GDM1 (cell line): Measurements from ENCODE around the gene SYT8.
A peak's percentile ranks its signal among the peaks of the same experiment; 100 is the strongest.
"Not testable (repeated sequence)": the region's sequence is repeated elsewhere in the genome, so short reads cannot be mapped to it uniquely, and the experiment has no call there.

Experiments
- DNase-seq: peaks from one replicate; lab custom pipeline; 2025; lab: John Stamatoyannopoulos, UW

SYT8 gene

DNA sequence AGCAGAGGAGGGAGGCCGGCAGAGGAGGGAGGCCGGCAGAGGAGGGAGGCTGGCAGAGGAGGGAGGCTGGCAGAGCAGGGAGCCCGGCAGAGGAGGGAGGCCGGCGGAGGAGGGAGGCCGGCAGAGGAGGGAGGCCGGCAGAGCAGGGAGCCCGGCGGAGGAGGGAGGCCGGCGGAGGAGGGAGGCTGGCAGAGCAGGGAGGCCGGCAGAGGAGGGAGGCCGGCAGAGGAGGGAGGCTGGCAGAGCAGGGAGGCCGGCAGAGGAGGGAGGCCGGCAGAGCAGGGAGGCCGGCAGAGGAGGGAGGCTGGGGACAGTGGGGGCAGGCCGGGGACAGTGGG is 39.0 kb downstream of the SYT8 start:
- not testable (repeated sequence) for DNase-seq

DNA sequence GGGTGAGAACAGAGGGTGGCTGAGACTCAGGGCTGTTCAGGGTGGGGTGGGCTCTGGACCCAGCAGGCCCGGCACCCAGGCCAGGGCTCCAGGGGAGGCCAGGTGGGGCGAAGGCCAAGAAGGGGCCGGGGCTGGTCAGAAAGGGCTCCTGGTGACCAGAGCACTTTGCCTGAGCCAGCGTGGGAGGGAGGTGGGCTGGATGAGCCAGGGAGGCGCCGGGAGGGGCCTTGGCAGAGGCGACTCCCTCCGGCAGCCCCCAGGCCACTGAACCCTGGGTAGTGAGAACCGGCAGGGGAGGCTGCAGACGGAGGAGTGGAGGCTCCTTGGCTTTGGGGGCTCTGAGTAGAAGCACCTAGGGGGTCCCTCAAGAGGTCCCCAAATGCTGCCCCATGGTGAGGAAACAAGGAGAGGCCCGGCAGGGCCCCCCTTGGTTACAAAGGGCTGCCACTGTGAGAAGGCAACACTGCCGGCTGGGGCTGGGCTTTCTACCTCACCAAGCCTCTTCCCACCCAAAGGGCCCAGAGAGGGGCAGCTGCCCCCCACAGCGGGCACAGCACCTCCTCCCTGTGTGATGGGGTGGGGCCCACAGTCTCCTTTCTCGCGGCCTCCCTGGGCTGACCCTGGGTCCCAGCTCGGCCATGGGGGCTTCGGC is 39.8 kb downstream of the SYT8 start:
- not testable (repeated sequence) for DNase-seq

DNA sequence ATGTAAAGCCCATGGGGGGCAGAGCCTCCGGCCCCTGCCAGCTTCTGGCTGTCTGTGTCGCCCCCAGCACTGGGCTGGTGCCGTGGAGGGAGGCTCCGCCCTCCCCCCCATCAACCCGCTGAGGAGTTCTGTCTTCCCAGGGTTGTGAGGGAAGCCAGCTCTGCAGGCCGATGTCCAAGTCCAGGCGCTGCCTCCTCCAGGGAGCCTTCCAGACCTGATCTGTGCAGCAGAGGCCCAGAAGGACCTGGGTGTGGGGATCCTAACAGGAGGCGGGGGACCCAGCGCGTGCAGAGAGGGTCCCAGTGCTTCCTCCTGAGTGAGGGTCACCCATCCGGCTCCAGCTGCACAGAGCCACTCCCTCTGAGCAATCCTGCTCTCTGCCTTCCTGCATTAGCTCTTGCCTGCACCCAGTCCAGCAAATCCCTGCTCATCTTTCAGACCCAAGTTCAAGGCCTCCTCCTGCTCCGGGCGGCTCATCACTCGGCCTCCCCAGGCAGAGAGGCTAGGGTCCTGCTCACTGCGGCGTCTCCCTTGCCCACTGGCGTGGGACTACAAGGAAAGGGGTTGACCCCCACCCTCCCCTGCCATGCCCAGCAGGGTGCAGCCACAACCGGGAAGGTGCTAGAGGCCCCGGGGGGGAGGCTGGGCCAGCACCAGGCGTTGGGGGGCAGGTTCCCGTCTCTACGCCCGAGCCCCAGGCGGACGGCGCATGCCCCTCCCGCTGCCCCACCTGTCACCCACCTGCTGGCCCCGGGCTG is 40.5 kb downstream of the SYT8 start:
- no peak for DNase-seq

DNA sequence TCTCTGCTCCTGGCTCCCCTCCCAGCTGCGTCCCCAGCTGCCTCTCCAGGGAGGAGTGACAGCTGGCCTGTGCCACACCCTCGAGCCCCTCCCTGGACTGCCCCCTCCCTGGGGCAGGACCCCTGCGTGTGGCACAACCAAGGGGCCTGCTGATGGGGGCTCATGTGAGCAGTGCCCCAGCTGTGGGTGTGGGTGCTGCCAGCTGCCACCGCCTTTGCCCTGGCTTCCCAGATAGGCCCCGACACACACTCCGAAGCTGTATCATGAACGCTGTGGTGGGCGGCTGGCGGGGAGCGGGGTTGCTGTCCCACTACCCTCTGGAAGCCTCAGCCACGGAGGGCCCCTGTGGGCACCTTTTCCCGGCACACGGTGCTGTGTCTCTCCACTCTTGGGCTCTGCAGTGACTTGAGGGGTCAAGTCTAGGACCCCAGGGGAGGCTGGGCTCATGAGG is 41.1 kb downstream of the SYT8 start:
- DNase-seq: not testable (repeated sequence)

DNA sequence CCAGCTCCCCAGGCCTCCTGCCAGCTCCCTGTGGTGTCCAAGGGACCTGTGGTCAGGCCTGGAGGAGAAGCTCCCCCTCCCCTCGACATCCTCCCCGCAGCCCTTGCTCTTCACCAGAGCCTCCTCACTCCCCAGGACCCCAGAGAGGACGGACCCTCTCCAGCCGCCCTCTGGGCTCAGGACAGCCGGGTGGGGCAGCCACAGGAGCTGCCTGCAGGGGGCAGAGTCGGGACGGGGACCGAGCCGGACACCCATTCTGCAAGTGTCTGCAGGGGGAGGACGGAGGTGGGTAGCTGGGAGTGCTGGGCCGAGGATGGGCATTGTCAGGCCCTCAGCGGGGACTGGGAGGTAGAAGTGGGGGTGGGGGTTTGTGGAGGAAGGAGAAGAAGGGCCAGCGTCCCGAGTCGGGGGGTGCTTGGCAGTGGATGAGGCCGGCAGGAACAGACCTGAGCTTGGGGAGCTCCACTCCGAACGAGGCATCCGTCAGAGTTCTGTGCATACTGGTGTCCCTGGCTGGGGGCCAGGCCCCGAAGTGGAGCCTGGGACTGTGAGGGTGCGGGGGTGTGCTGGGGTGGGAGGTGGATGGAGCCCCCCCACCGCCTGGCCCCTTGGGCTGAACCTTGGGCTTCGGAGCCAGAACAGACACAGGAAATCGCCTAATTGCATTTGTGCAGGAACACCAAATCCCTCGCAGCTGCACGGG is 41.7 kb downstream of the SYT8 start:
- DNase-seq: no peak

DNA sequence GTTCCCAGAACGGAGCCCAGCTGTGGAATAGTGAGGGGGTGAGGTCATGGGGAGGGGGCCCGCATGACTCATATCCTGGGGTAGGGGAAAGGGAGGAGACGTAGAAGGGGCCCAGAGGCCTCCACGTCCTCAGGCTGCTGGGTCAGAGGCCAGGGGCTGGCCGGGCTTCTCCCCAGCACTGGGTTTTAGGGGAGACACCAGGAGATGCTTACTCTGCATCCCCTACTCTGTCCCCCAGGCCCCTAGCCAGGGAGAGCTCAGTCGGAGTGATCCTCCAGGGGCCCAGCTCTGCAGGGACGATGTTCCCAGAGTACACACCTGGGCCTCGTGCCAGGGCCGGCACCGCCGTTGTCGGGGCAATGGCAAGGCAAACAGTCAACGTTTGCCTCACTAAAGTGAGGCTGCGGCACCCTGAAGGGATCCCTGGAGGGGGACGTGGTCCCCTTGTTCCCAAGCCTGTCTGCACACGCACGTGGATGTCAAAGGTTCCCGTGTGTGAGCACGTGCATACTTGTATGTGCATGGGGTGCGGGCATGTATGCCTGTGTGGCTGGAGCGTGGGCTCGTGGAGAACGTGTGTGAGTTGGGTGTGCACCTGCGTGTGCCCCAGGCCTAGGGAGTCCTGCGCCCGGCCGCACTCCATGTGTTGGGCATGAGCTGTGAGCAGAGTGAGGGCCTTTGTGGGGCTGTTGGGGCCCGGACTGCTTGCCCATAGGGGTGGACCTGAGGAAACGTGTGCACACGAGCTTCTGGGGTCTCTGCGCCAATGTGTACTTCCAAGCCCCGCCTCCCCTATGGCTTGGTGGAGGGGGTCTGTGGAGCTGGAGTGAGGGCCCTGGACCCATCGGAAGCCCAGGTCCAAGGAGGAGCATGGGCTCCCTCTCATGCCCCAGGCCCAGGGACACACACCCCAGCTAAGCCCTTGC is 42.7 kb downstream of the SYT8 start:
- no peak for DNase-seq

DNA sequence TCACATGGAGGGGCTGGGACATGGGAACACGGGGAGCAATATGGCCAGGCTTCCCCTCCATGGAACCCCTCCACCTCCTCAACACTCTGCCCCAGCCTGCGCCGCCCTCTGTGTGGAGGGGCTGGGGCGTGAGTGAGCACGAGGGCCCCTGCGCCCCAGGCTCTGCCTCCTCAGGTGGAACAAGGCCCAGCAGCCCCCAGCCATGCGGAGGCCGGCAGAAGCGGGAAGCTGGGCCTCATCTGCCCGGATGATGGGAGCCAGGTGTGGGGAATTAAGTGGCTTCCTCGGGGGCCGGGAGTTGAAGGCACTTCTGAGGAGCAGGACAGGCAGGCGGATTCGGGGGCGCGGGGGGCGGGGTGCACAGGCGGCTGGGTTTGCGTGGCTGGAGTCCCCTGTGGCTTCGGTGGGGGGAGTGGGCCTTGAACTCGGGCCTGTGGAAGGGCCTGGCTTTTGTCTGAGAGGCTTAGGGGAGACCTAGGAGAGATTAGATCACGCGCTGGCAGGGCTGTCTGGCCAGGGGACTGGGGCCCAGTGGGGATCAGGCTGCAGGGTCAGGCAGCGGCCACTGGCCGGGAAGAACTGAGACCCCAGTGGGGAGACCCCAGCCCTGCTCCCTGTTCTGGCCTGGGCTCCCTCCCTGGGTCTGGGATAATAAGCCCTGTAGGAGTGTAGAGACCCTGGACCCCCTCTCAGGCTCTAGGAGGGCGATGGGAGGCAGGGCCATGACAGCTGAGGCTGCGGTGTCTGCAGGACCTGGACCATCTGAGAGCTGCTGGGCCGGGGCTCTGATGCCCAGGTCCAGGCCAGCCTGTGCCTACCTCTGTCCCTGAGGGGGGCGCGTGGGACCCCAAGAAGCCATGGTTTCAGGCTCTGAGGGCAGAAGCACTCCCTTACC is 43.6 kb downstream of the SYT8 start:
- DNase-seq: no peak

DNA sequence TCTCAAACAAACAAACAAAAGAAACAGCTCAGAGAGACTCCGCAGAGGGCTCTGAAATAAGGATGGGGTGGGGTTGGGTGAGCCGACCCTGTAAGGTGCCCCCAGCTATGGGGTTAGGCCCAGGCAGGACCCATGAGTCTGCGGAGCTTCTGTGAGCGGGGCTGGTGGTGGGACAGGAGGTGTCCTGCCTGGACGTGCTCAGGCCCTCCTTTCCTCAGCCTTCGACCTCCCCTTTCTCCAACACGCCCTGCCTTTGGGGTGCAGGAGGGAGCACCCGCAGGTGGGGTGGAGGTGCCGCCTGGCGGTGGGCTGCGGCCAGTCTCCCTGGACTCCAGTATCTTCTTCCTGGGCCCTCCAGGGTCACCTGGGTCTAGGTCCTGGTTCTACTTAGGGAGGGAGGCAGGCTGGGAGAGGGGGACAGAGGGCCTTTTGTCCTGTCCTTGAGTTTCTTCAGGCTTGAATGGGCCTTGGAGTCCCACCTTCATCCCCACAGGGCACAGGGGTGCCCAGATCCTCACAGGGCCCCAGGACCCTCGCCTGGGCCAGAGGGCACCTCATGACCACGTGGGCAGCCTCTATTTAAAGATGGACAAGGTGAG is 44.7 kb downstream of the SYT8 start:
- no peak for DNase-seq

DNA sequence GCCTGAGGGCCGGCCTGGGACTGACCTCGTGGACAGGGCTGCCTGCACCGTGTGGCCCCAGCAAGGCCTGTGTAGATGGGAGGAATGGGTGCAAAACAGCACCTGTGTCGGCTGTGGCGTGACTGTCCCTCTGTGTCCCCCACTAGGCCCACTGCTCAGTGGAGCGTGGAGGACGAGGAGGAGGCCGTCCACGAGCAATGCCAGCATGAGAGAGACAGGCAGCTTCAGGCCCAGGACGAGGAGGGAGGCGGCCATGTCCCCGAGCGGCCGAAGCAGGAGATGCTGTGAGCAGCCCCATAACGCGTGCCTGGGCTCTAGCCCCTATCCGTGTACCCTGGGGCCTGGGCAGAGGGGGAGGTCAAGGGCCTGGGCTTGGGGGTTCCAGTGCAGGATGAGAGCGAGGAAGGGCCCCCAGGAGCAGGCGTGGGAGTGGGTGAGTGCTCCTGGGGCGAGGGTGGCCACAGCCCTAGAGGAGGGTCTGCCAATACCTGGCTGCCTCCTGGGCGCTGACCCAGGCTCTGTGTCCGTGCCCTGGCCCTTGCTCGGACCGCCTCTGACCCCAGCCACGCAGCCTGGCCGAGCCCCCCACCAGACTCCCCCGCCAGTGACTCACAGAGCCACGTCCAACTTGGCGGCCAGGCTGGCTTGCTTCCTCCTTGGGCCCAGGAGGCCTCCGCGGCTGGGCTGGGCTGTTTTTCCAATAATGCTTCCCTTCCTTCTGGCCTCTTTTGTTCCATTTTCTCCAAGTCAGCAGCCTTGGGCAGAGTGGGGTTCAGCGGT is 45.3 kb downstream of the SYT8 start:
- DNase-seq: no peak

DNA sequence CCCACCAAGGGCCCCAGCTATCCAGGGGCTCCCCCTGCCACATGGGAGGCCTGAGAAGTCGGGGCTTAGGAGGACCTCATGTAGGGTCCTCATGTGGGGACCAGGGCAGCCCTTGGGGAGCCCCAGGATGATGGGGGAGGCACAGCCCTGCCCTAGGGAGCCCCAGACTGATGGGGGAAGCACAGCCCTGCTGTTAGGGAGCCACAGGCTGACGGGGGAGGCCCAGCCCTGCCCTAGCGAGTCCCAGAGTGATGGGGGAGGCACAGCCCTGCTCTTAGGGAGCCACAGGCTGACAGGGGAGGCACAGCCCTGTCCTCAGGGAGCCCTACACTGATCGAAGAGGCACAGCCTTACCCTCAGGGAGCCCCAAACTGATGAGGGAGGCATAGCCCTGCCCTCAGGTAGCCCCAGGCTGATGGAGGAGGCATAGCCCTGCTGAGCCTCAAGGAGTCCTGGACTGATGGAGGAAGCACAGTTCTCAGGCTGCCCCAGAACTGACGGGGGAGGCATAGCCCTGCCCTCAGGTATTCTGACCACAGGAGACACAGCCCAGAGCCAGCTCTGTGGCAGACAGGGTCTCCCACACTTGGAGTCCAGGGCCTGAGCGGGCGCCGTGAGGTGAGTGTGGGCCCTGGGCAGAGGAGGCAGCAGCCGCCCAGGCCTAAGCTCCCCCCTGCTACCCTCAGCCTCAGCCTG is 46.1 kb downstream of the SYT8 start:
- no peak for DNase-seq

DNA sequence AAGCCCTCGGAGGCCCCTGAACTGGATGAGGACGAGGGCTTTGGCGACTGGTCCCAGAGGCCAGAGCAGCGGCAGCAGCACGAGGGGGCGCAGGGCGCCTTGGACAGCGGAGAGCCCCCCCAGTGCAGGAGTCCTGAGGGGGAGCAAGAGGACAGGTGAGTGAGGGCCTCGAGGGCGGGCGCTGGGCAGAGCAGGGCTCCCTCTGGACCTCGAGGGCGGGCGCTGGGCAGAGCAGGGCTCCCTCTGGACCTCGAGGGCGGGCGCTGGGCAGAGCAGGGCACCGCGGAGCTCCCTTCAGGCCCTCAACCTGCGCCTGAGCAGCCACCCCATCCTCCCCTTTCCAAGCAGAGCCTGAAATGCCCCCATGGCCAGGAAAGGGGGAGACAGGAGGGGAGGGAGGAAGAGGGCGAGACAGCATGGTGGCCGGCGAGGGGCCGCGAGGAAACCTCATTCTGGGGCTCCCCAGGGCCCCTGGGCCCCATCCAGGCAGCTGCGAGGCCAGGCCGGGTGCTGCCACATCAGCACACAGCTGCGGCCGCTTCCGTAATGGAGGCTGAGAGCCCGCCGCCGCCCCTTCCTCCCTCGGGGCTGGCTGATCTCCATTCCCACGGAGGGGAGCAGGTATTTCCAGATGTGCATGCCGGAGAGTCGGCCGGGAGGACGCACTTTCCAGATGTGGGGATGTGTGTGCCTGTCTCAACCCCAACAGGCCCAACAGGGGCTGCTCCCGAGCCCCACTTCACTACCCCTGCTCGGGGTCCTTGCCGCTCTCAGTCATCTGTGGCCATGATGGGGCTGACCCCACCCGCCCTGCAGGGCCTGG is 46.9 kb downstream of the SYT8 start:
- DNase-seq: no peak

DNA sequence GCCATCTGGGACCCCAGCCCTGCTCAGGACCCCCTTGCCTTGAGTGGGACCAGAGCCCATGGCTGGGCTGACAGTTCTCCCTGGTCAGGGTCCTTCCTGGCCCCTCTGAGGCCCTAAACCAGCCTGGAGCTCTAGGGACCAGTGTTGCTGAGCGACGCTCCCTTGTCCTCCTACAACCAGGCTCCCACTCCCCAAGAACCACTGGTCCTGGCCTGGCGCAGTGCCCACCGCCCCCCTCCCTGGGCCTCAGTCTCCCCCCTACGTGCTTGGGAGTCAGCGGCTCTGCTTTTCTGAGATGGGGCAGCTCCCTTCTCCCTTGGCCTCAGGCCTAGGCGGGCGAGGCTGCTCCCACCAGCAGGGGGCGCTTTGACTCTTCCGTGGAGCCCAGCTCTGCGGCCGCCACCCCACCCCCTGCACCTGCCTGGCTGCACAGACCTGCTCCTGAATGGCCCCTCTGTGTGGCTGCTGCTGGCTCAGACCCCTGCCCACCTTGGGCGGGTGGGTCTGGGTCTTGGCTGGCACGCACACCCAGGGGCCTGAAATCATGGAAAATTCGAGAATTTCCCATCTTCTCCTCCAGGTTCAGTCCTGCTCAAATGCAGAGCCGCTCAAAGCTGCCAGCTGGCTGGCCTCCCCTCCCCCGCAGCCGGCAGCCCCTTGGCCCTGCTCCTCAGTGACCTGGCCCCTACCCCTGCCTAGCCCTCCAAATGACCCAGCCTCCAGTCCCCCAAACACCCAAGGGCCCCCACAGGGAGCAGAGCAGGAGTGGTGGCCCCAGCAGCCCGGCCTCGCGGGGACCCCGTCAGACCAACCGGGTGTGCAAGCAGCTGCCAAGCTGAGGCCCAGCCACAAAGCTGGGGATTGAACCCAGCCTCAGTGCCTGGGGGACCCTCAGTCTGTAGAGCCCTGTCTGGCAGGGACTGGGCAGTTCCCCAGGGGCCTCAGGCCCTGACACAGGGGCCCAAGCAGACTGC is 47.8 kb downstream of the SYT8 start:
- DNase-seq: peak; percentile 68

DNA sequence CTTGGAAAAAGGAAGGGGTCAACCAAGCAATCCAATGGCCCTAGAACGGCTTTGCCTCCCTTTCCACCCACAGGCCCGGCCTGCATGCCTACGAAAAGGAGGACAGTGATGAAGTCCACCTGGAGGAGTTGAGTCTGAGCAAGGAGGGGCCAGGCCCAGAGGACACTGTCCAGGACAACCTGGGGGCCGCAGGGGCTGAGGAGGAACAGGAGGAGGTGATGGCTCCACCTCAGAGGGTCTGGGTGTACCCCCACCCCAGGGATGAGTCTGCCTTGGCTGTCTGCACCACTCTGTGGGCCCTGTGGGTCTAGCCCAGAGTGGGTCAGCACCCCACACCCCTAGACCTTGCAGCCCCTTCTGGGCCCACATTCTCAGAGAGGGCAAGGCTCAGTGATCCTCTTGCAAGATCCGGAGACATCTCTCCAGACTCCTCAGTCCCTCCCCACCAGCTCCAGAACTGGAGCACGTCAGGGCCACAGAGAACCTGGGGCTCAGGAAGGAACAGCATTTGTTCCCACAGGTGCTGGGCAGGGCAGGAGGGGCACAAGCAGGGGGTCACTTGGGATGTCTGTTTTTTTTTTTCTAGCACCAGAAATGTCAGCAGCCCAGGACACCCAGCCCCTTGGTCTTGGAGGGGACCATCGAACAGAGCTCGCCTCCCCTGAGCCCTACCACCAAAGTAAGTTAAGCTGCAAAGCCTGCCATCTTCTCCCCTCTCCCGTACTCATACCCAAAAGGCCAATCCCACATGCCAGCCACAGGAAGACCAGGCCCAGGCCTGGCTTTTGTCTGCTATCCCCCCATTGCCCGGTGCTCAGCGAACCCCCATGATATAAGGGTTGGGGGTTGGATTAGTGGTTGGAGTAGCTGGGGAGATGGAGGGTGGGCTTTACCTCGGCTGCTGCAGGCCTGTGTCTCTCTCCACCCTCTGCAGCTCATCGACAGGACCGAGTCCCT is 48.8 kb downstream of the SYT8 start:
- no peak for DNase-seq

DNA sequence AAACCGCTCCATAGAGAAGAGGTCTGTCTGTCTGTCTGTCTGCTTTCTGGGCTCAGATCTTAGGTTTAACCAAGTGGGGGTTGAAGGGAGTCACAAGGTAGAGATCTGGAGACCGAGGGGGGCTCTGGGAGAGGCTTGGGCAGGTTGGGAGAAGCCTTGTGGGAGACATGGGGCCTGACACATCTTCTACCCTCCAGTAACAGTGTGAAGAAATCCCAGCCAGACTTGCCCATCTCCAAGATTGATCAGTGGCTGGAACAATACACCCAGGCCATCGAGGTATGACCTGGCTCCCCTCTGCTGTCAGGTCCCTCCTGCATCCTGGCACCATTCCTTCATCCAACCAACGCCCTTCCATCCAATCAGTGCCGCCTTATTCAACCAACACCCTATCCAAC is 49.5 kb downstream of the SYT8 start:
- no peak for DNase-seq

DNA sequence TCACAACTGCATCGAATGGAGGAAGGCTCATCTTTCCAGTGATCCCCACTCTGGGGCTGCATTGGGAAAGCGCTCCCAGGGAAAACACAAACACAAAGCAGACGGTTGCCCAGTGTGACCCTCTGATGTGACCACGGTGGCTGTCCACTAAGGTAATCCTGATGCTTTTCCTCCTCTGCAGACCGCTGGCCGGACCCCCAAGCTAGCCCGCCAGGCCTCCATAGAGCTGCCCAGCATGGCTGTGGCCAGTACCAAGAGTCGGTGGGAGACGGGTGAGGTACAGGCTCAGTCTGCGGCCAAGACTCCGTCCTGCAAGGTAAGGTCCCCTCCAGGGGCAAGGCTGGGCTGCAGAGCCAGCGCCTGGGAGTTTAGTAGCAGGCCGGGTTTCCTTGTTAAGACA is 51.8 kb downstream of the SYT8 start:
- DNase-seq: not testable (repeated sequence)
